ENCODE measurements around the gene TCHH. TPM values are rescaled to one million over a fixed set of nuclear protein-coding genes. Genes with fewer than 3 reads are reported as not detected.

The TCHH gene
- polyA plus RNA-seq, 3 donors from 2014 or later, result not detected

- Mint-ChIP-seq H3K27ac (no peak overlapping the region), H3K9me3 (peaks cover 0 to 8% (median 0%) of the 10 kb centered on the region in 6 donors), H3K36me3 (no peaks in the 10 kb centered on the region), H3K4me3 (no peak overlapping the region), H3K27me3 (ENCODE audit: low read depth in 3 of 3) (peaks cover 1 to 11% (median 3%) of the 10 kb centered on the region in 3 donors), H3K4me1 (no peaks in the 10 kb centered on the region)
- DNase-seq, result no peak
Measured at GRCh38 chr1:152141971-152142584, 26.8 kb upstream of the TCHH start.

- peaks cover 0 to 21% (median 9%) of the 10 kb centered on the region in 3 donors for H3K27me3 Mint-ChIP-seq (ENCODE audit: low read depth in 3 of 3)
- no peak for DNase-seq
- peaks cover 3 to 21% (median 10%) of the 10 kb centered on the region in 6 donors for H3K9me3 Mint-ChIP-seq
- peaks cover 0 to 3% (median 0%) of the 10 kb centered on the region in 3 donors for H3K36me3 Mint-ChIP-seq
- H3K27ac Mint-ChIP-seq, result no peak overlapping the region
- no peaks in the 10 kb centered on the region for H3K4me1 Mint-ChIP-seq
- H3K4me3 Mint-ChIP-seq, result no peak overlapping the region
Measured at GRCh38 chr1:152137215-152137614, 22.0 kb upstream of the TCHH start.

DNA sequence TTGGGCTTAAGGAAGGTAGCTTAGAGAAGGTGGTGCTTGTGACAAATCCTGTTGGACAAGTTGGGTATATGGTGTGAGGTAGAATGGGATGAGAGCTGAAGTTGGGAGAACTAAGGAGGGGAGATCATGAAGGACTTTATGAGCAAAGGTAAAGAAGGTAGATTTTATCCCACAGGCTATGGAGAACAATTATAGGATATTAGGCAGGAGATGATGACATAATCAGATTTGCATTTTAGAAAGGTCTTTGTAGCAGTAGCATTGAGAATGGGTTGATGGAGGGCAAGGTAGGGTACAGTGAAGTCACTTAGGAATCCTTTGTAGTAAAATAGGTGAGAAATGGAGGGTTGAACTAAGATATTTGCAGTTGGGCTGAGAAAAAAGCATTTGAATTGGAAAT is 14.9 kb upstream of the TCHH start:
- DNase-seq, result no peak

DNA sequence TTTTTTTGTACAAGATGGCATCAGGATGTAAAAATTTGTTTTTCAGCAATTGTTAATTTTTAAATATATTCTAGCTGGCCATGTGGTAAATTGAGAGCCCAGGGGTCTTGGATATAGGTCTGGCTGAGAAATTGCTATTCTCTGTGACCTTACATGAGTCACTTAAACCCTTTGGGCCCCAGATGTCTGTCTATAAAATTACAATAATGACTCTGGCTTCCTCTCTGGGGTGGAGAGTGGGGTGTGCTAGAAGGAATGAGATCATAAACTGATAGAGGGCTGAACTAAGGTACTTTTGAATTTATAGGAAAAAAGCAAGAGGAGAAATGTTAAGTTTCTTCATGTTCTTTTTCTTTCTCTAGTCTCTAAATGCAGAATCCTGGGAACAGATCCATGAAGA is 12.4 kb upstream of the TCHH start:
- Mint-ChIP-seq H3K27ac (no peak overlapping the region), H3K4me3 (no peak overlapping the region), H3K4me1 (no peaks in the 10 kb centered on the region), H3K27me3 (ENCODE audit: low read depth in 3 of 3) (peaks cover 5 to 26% (median 8%) of the 10 kb centered on the region in 3 donors), H3K36me3 (no peaks in the 10 kb centered on the region), H3K9me3 (peaks cover 0 to 5% (median 2%) of the 10 kb centered on the region in 6 donors)
- DNase-seq, result no peak

More for the DNA sequence above, 14.9 kb upstream of the TCHH start:
- peaks cover 0 to 3% (median 0%) of the 10 kb centered on the region in 3 donors for H3K36me3 Mint-ChIP-seq
- H3K9me3 Mint-ChIP-seq, result peaks cover 3 to 21% (median 9%) of the 10 kb centered on the region in 6 donors
- no peaks in the 10 kb centered on the region for H3K4me1 Mint-ChIP-seq
- no peak overlapping the region for H3K27ac Mint-ChIP-seq
- peaks cover 7 to 28% (median 8%) of the 10 kb centered on the region in 3 donors for H3K27me3 Mint-ChIP-seq (ENCODE audit: low read depth in 3 of 3)
- H3K4me3 Mint-ChIP-seq, result no peak overlapping the region

GRCh38 chr1:152125834-152126443 is 10.7 kb upstream of the TCHH start:
- H3K27ac Mint-ChIP-seq, result no peak overlapping the region
- peaks cover 0 to 2% (median 0%) of the 10 kb centered on the region in 6 donors for H3K9me3 Mint-ChIP-seq
- no peaks in the 10 kb centered on the region for H3K36me3 Mint-ChIP-seq
- H3K4me3 Mint-ChIP-seq, result no peak overlapping the region
- H3K4me1 Mint-ChIP-seq, result no peaks in the 10 kb centered on the region
- peaks cover 2 to 27% (median 11%) of the 10 kb centered on the region in 3 donors for H3K27me3 Mint-ChIP-seq (ENCODE audit: low read depth in 3 of 3)
- DNase-seq, result no peak

DNA sequence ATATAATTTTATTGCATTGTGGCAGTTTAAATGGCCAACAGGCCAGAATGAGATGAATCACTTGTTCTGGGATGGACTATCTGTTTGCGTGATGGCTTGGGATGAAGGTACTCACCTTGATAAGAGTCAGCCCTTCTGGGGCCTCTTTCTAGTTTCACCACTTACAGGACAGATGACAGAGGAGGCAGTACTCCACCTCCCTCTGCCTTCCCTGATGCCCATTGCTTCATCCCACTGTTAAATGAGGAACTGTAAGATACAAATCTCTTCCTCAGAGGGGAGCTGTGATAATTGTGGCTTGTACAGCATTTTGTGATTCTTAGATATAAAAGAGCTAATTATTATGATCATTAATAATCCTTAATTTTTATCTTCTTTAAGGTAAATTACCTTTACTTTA is 3.7 kb upstream of the TCHH start:
- no peak for DNase-seq
- Mint-ChIP-seq H3K4me3 (no peak overlapping the region), H3K4me1 (no peaks in the 10 kb centered on the region), H3K27ac (no peak overlapping the region), H3K36me3 (no peaks in the 10 kb centered on the region), H3K9me3 (no peaks in the 10 kb centered on the region), H3K27me3 (ENCODE audit: low read depth in 3 of 3) (peaks cover 9 to 14% (median 14%) of the 10 kb centered on the region in 3 donors)

DNA sequence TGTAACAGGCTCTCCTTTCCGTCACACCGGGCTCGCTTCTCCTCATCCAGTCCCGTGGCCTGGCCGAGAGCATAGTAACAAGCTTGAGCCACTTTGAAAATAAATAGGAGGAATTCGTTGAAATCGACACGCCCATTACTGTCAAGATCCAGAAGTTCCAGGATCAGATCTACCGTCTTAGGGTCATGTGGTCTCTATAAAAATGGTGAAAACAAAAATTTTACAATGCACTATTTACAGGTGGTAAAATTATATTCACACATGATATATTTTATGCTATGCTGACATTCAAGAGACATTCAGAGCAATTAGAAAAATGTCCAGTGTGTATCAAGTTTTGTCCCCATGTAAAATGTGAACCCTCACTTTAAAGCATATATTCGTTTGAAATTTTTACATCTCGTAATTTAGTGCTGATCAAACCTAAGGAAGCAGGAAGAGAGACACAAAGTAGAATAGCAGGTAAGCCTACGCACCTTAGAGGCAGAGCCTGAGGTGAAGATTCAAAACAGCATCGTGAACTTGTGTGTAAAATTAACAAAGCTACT is 2.3 kb downstream of the TCHH start:
- no peak overlapping the region for H3K4me3 Mint-ChIP-seq
- H3K4me1 Mint-ChIP-seq, result peaks cover 0 to 2% of the 10 kb centered on the region in 2 donors
- H3K27me3 Mint-ChIP-seq (ENCODE audit: low read depth in 3 of 3), result peaks cover 6 to 16% (median 8%) of the 10 kb centered on the region in 3 donors

GRCh38 chr1:152112101-152112884 is 3.0 kb downstream of the TCHH start:
- Mint-ChIP-seq H3K4me1 (peaks cover 0 to 2% of the 10 kb centered on the region in 2 donors), H3K36me3 (peaks cover 0 to 4% (median 0%) of the 10 kb centered on the region in 3 donors), H3K27me3 (ENCODE audit: low read depth in 3 of 3) (peaks cover 7 to 20% (median 10%) of the 10 kb centered on the region in 3 donors), H3K4me3 (no peak overlapping the region), H3K9me3 (peaks cover 0 to 2% (median 0%) of the 10 kb centered on the region in 6 donors), H3K27ac (no peak overlapping the region)
- DNase-seq, result no peak

More for the DNA sequence above, 2.3 kb downstream of the TCHH start:
- Mint-ChIP-seq H3K27ac (no peak overlapping the region), H3K36me3 (no peaks in the 10 kb centered on the region), H3K9me3 (no peaks in the 10 kb centered on the region)
- no peak for DNase-seq

DNA sequence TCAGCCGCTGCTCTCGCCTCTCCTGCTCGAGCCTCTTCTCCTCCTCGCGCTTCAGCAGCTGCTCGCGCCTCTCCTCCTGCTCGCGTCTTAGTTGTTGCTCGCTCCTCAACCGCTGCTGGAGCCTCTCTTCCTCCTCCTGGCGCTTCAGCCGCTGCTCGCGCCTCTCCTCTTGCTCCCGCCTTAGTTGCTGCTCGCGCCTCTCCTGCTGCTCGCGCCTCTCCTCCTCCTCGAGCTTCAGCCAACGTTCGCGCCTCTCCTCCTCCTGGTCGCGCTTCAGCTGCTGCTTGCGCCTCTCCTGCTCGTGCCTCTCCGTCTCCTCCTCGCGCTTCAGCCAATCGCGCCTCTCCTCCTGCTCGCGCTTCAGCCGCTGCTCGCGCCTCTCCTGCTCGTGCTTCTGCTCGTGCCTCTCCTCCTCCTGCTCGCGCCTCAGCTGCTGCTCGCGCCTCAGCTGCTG is 3.7 kb downstream of the TCHH start:
- Mint-ChIP-seq H3K27ac (no peak overlapping the region), H3K4me3 (no peak overlapping the region), H3K9me3 (peaks cover 0 to 2% (median 0%) of the 10 kb centered on the region in 6 donors), H3K4me1 (peaks cover 0 to 2% of the 10 kb centered on the region in 2 donors), H3K27me3 (ENCODE audit: low read depth in 3 of 3) (peaks cover 11 to 19% (median 17%) of the 10 kb centered on the region in 3 donors), H3K36me3 (peaks cover 0 to 4% (median 0%) of the 10 kb centered on the region in 3 donors)
- no peak for DNase-seq

DNA sequence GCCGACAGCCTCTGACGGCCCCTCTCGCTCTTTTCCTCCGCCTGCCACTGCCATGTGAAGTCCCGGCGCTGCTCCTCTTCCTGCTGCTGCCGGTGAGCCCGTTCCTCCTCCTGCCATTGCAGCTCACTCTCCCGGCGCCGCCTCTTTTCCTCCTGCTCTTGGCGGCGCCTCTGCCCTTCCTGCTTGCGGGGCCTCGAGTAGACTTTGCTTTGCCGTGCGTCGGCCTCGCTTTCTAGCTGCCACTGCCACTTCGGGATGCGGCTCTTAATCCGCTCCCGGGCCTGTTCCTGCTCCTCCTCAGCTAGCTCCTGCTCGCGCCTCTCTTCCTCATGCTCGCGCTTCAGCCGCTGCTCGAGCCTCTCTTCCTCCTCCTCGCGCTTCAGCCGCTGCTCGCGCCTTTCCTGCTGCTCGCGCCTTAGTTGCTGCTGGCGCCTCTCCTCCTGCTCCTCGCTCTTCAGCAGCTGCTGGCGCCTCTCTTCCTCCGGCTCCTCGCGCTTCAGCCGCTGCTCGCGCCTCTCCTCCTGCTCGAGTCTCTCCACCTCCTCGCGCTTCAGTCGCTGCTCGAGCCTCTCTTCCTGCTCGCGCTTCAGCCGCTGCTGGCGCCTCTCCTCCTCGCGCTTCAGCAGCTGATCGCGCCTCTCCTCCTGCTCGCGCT is 4.3 kb downstream of the TCHH start:
- peaks cover 0 to 4% (median 0%) of the 10 kb centered on the region in 3 donors for H3K36me3 Mint-ChIP-seq
- no peak for DNase-seq

DNA sequence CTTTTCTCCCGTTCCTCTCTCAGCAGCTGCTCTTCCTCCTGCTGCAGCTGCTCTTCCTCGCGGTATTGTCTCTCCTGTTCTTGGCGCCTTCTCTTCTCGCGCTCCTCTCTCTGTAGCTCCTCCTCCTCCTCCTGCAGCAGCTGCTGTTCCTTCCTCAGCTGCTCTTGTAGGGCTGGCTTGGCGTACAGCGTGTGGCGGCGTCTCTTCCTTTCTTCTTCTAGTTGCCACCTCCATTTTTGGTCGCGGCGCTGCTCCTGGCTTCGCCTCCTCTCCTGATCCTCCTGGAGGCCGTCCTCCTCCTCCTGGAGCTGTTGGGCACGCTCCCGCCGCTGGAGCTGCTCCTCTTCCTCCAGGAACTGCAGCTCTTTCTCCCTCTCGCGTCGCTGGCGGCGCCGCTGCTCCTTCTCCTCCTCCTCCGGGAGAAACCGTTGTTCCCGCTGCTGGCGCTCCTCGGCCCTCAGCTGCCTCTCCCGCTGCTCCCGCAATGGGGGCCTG is 4.8 kb downstream of the TCHH start:
- no peak overlapping the region for H3K4me3 Mint-ChIP-seq
- H3K4me1 Mint-ChIP-seq, result peaks cover 0 to 2% of the 10 kb centered on the region in 2 donors
- H3K36me3 Mint-ChIP-seq, result peaks cover 0 to 4% (median 0%) of the 10 kb centered on the region in 3 donors
- peaks cover 10 to 27% (median 17%) of the 10 kb centered on the region in 3 donors for H3K27me3 Mint-ChIP-seq (ENCODE audit: low read depth in 3 of 3)
- H3K27ac Mint-ChIP-seq, result no peak overlapping the region
- peaks cover 0 to 2% (median 0%) of the 10 kb centered on the region in 6 donors for H3K9me3 Mint-ChIP-seq
- no peak for DNase-seq

More for the DNA sequence above, 4.3 kb downstream of the TCHH start:
- H3K4me1 Mint-ChIP-seq, result peaks cover 0 to 2% of the 10 kb centered on the region in 2 donors
- H3K9me3 Mint-ChIP-seq, result peaks cover 0 to 2% (median 0%) of the 10 kb centered on the region in 6 donors
- H3K27me3 Mint-ChIP-seq (ENCODE audit: low read depth in 3 of 3), result peaks cover 11 to 22% (median 17%) of the 10 kb centered on the region in 3 donors
- no peak overlapping the region for H3K27ac Mint-ChIP-seq
- no peak overlapping the region for H3K4me3 Mint-ChIP-seq

GRCh38 chr1:152109998-152110294 is 5.3 kb downstream of the TCHH start:
- Mint-ChIP-seq H3K27ac (no peak overlapping the region), H3K36me3 (peaks cover 0 to 4% (median 0%) of the 10 kb centered on the region in 3 donors), H3K4me3 (no peak overlapping the region), H3K9me3 (peaks cover 0 to 2% (median 0%) of the 10 kb centered on the region in 6 donors), H3K27me3 (ENCODE audit: low read depth in 3 of 3) (peaks cover 8 to 29% (median 14%) of the 10 kb centered on the region in 3 donors), H3K4me1 (peaks cover 0 to 2% of the 10 kb centered on the region in 2 donors)
- no peak for DNase-seq

All from immature natural killer cell (primary cell).